ENCODE results near the gene CCDC24.

Gene CCDC24

GRCh38 chr1:43962324-43962723 is 29.1 kb upstream of the CCDC24 start:
- DNase-seq (ENCODE audit: extremely low spot score, insufficient read length, low read depth) (no peak), FAIRE-seq (no peak)

- FAIRE-seq: no peak
- no peak for DNase-seq (ENCODE audit: extremely low spot score, insufficient read length, low read depth)
These were observed 28.4 kb upstream of the CCDC24 start for GRCh38 chr1:43963006-43963405.

GRCh38 chr1:43963890-43964289 is 27.5 kb upstream of the CCDC24 start:
- DNase-seq (ENCODE audit: extremely low spot score, insufficient read length, low read depth) (no peak), FAIRE-seq (no peak)

GRCh38 chr1:43965316-43965715 is 26.1 kb upstream of the CCDC24 start:
- no peak for DNase-seq (ENCODE audit: extremely low spot score, insufficient read length, low read depth)
- FAIRE-seq: no peak

- DNase-seq (ENCODE audit: extremely low spot score, insufficient read length, low read depth) (no peak), FAIRE-seq (no peak)
These were observed 23.0 kb upstream of the CCDC24 start for GRCh38 chr1:43968348-43968948.

GRCh38 chr1:43969416-43969745 is 22.0 kb upstream of the CCDC24 start:
- DNase-seq (ENCODE audit: extremely low spot score, insufficient read length, low read depth): no peak
- FAIRE-seq: no peak

DNA sequence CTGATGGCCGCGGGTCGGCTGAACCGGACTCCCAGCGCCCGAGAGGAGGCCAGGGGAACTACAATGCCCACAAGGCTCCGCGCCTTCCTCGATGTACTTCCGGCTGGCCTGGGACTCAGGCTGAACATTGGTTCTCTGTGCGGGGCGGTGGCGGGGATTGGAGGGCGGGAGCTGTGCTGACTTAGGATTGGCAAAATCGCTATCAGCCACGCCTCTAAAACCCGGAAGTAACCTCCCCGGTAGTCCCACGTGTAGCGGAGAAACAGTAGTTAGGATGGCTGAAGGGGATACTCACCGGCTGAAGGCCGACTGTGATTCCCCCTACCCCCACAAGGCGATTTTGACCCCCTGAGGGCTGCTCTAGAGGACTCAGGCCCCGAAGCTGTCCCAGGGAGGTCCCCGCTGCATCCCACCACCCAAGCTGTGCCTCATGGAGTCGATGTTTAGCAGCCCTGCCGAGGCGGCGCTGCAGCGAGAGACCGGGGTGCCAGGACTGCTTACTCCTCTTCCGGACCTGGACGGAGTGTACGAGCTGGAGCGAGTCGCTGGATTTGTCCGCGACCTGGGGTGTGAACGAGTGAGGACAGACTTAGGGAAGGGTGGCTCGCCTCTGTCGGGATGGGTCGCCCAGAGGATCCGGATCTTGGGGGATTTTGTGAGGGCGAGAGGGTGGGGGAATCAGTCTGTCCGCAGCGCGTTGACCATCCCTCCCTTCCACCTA is 21.5 kb upstream of the CCDC24 start, which contains the start of gene DPH2:
Gene DPH2 (plus strand): TSS at position 265 of the 721 bp plus-strand sequence. CDS start 166 bp downstream, at position 431.
- peak; percentile 99 for FAIRE-seq
- peak; percentile 96 for DNase-seq (ENCODE audit: extremely low spot score, insufficient read length, low read depth)

DNA sequence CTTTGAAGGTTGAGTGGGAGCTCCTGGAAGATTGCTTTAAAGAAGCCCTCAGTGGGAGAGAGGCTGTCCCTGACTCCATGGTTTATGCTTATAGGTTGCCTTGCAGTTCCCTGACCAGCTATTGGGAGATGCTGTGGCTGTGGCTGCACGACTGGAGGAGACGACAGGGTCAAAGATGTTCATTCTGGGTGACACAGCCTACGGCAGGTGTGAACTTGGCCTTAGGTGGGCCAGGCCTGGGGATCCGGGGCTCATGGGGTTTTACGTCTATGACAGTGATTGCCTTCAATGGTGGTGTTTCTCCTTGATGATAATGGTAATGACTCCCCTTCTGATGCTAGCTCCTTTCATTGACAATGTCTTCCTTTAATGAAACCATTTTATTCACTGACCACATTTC is 20.9 kb upstream of the CCDC24 start:
- DNase-seq (ENCODE audit: extremely low spot score, insufficient read length, low read depth) (no peak), FAIRE-seq (no peak)

DNA sequence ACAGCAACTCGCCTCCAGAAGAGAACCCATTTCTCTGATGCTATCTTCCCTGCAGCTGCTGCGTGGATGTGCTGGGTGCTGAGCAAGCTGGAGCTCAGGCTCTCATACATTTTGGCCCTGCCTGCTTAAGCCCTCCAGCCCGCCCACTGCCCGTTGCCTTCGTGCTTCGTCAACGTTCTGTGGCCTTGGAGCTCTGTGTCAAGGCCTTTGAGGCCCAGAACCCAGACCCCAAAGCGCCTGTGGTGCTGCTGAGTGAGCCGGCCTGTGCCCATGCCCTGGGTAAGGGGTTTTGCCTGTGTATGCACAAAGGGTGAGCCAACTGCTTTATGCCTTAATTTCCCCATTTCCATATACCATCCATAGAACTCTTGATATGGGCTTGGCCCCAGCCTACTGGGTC is 20.5 kb upstream of the CCDC24 start:
- DNase-seq (ENCODE audit: extremely low spot score, insufficient read length, low read depth): no peak
- no peak for FAIRE-seq

- DNase-seq (ENCODE audit: extremely low spot score, insufficient read length, low read depth): no peak
- FAIRE-seq: no peak
These were observed 19.9 kb upstream of the CCDC24 start for GRCh38 chr1:43971336-43971980.

DNA sequence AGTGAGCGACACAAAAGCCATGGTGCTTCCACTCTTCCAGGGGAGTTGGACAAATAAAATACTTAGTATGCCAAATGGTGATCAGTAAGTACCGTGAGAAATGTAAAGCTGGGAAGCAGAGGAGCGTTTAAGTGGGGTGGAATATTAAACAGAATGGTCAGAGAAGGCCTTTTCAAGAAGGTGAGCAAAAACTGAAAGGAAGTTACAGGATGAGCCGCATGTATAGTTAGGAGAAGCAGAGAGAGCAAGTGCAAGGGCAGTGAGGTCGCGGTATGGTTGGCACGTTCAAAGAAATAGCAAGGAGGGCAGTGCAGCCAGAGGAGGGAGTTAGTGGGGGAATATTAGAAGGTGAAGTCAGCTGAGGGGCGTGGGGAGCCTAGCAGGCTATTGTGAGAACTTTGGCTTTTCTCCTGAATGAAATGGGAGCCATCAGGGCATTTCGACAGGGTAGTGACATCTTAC is 17.4 kb upstream of the CCDC24 start:
- no peak for FAIRE-seq
- no peak for DNase-seq (ENCODE audit: extremely low spot score, insufficient read length, low read depth)

GRCh38 chr1:43974443-43975248 is 16.8 kb upstream of the CCDC24 start, which contains the start of gene ATP6V0B:
ATP6V0B (plus strand) TSS chr1:43974960; CDS start chr1:43975041, 81 bp downstream.
- FAIRE-seq (peak; percentile 93), DNase-seq (ENCODE audit: extremely low spot score, insufficient read length, low read depth) (peak; percentile 89)

GRCh38 chr1:43975249-43975961 is 16.0 kb upstream of the CCDC24 start:
- no peak for DNase-seq (ENCODE audit: extremely low spot score, insufficient read length, low read depth)
- peak; percentile 47 for FAIRE-seq

DNA sequence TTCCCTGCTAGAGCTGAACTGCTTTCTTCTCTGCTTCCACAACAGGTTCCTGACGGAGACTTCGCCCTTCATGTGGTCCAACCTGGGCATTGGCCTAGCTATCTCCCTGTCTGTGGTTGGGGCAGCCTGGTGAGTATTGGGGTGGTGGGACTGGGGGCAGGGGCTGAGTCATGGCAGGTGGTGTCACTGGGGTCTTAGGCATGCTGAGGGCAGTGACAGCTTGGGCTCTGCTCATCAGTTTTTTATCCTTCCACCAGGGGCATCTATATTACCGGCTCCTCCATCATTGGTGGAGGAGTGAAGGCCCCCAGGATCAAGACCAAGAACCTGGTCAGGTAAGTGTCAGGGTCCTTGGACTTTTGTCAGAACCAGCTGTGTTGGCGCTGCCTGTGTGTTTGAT is 15.4 kb upstream of the CCDC24 start:
- FAIRE-seq (no peak), DNase-seq (ENCODE audit: extremely low spot score, insufficient read length, low read depth) (no peak)

- FAIRE-seq (no peak), DNase-seq (ENCODE audit: extremely low spot score, insufficient read length, low read depth) (no peak)
These were observed 14.5 kb upstream of the CCDC24 start for GRCh38 chr1:43976890-43977289.

DNA sequence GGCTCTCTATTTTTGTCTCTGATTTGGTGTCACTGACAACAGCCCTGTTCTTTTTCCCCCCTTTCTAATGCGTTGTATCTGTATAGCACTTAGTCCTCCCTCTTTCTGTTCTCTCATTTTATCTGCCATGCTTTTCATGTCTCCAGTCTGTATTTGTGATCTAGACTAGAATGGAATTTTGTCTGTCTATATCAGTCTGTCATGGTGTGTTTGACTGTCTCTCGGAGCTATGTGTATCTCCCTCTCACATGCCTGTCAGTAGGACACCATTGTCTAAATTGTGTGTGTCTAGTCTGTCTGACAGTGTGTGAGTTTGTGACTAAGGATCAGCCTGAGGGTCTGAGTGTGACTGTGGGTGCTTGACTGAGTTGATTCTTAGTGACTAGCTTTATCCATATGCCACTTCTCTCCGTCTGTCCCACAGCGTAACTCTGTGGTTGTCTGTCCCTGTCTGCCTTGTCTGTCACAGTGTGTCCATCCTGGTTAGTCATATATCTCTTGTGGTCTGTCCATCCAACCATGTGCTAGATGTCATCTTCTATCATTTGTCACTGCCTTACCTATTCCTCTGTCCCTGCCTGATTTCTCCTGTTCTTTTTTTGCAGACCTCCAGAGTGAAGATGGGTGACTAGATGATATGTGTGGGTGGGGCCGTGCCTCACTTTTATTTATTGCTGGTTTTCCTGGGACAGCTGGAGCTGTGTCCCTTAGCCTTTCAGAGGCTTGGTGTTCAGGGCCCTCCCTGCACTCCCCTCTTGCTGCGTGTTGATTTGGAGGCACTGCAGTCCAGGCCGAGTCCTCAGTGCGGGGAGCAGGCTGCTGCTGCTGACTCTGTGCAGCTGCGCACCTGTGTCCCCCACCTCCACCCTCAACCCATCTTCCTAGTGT is 13.8 kb upstream of the CCDC24 start:
- DNase-seq (ENCODE audit: extremely low spot score, insufficient read length, low read depth) (no peak), FAIRE-seq (no peak)

DNA sequence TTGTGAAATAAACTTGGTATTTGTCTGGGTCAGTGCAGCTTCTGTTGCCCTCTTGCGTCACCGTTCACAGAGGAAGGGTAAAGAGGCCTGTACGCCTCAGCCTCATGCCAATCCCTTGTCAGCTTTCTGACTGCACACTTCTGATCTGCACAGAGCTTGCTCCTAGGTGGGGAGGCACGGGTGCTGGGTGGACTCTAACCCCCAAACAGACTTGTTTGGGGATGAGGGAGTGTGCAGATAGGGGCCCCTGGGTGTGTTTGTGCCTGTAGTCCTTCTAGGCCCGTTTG is 13.2 kb upstream of the CCDC24 start:
- DNase-seq (ENCODE audit: extremely low spot score, insufficient read length, low read depth): no peak
- no peak for FAIRE-seq

DNA sequence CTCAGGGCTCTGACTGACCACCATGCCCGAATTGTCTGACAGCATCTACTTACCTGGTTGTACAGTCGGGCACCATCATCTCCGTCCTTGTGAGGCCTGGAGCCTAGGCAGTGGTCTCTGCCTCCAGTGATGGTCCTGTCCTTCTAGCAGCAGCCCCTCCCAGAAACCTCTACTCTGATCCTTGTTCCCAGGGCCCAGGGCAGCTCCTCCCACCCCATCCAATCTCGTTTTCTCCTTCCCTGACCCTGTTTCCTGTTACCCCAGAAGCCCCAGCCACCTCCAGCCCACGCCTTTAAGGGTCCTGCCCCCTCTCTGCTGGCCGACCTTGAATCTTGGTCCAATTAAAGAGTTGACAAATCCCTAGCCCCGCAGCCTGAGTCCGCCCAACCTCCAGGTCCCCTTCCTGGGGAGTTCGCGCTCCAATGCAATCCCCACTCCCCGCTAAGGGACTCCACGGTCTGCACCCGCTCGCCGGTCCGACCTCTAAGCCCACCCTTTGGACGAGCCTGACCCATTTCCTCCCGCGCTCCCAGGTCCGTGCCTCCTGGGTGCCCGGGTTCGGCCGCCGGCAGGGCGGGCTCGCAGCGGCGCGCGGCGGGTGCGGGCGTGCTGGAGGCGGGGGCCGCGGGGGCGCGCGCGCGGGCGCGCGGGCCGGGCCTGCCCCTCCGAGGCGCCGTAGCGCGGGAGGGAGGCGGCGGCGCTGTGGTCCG is 12.7 kb upstream of the CCDC24 start, which contains the start of gene B4GALT2:
Gene B4GALT2 (plus strand): TSS at position 660 of the 710 bp plus-strand sequence. CDS start 1,951 bp downstream, outside the sequence.
- DNase-seq (ENCODE audit: extremely low spot score, insufficient read length, low read depth) (peak; percentile 73), FAIRE-seq (no peak)

GRCh38 chr1:43979261-43979527 is 12.2 kb upstream of the CCDC24 start:
- FAIRE-seq (no peak), DNase-seq (ENCODE audit: extremely low spot score, insufficient read length, low read depth) (no peak)

All from GM18507 (cell line).